ENCODE measurements around the gene PLIN5.

PLIN5 gene, protein sequence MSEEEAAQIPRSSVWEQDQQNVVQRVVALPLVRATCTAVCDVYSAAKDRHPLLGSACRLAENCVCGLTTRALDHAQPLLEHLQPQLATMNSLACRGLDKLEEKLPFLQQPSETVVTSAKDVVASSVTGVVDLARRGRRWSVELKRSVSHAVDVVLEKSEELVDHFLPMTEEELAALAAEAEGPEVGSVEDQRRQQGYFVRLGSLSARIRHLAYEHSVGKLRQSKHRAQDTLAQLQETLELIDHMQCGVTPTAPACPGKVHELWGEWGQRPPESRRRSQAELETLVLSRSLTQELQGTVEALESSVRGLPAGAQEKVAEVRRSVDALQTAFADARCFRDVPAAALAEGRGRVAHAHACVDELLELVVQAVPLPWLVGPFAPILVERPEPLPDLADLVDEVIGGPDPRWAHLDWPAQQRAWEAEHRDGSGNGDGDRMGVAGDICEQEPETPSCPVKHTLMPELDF

DNA sequence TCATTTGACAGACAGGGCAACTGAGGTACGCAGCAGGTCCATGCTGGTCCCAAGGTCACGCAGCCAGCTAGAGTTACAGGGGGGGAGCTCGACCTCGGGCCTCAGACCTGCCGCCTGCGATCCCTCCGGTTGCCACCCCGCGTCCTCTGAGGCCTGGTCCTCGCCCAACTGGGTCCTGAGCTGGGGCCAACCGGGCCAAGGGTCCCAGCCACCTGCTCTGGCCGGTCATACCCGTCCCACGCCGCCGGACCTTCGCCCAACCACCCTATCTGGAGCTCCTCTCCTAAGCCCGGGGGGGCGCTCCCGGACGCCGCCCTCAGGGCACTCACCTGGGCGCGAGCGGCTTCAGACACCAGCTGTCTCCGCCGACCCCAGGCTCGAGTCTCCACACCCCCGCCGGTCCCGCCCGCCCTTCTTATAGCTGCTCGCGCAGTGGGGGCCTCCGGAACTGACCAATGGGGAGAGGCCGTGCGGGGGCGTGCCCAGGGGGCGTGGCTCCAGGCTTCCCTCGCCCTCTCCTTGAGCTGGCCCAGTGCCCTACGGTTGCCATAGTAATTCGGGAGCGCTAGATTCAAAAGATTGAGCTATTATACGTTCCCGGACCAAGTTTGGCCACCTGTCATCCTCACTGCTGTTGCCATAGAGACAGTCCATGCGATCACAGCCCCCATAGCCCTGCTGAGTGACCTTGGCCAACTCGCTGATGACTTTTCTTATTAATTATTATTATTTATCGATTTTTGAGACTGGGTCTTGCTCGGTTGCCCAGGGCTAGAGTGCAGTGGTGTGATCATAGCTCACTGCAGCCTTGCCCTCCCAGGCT lies at the start of gene PLIN5:
PLIN5 (minus strand) TSS at position 389 of the 823 bp plus-strand sequence. CDS start 1,150 bp downstream, outside the sequence.
- no peak for DNase-seq (ENCODE audit: low read depth)

DNA sequence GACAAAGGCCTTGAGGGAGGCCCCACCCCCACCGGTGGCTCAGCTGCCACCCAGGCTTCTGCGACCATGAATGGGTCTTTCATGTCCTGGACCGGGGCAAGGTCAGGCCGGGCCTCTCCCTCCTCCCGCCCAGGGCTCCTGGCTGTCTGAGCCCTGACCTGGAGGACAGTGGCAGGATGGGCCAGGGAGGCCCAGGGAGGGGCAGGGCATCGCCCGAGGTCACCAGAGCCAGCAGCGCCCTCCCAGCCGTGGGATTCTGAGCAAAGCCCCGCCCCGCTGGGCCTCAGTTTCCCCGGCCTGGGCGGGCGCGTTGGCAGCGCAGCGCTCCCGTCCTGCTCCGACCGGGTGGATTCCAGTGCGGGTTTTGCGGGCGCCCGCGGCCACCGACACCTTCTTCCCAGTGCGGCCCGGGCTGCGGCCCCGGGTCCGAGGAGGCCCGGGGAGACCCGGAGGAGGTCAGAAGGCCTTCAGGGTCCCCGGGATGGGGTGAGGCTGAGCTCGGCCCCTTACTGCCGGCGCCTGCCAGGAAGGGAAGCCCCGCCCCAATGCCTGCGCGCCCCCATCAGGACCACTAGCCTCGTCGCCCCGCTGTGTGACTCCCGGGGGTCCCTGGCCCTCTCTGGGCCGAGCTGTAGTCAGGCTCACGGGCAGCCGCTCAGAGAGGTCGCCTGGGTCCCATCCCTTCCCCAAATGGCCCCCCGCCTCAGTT lies 49.1 kb upstream of the PLIN5 start:
- DNase-seq (ENCODE audit: low read depth), result no peak

DNA sequence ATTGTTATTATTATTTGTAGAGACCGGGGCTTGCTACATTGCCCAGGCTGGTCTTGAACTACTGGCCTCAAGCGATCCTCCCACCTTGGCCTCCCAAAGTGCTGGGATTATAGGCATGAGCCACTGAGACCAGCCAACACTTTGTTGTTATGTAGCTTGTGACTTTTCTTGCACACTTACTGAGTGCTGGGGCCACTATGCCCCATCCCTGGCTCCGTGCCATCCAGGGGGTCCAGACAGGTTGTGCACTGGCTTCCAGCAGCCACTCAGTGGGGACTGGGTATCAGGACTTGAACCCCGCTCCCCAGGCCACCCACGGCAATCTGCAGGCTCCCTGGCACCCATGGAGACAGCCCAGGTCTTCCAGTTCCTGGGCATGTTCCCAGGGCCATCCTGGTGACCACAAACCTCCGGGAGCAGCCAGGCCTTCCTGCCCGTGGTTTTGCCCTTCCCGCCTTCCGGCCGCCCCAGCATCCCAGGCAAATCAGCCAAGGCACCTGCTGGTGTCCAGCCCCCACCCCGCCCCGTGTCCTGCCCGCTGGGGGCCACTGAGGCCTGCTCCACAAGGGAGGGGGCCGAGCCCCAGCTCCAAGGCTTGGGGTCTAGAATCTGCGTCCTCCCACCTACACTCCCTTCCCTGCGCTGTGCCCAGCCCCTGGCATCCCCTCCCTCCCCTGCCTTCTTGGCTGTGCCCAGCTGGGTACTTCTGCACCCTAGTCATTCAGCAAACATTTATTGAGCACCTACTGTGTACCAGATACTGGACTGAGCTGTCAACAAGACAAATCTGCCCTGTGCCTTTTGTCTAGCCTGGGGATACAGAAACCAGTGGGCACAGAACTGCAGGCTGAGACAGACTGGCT lies 48.2 kb upstream of the PLIN5 start:
- no peak for DNase-seq (ENCODE audit: low read depth)

DNA sequence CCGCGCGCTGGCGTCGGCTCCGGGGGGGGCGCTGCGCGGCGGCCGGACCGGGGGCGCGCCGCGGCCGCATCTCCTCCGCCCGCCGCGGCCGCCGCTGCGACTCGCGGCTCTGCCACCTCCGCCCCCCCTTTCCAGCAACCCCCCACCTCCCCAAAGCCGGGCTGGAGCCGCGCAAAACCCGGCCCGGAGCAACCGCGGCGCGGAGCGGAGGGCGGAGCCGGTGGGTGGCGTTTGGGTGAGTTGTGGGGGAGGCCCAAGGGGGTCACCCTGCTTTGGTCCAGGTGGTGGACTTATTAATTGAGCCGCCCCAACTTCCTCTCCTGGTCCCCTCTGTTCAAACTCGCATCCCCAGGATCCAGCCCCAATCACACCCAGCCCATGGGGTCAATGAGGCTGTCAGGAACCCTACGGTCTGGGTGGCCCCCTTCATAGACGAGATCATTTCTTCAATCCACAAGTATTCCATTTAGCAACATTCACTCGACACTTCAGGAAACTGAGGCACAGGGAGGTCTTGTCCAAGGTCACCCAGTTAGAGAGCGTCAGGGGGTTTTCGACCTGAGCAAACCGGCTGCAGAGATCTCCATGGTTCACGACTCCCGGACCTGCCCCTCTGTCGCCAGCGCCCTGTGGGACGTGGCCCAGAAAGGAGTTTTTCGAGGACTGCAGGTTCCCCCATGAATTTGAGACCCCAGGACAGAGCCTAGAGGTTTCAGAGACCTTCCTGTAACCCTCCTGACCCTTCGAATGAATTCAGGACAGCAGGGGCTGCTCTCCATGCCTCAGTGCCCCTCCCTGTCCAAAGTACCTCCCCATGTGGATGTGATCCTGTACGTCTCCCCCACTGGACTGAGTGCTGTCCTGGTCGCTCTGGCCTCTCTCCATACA lies 46.9 kb upstream of the PLIN5 start:
- no peak for DNase-seq (ENCODE audit: low read depth)

DNA sequence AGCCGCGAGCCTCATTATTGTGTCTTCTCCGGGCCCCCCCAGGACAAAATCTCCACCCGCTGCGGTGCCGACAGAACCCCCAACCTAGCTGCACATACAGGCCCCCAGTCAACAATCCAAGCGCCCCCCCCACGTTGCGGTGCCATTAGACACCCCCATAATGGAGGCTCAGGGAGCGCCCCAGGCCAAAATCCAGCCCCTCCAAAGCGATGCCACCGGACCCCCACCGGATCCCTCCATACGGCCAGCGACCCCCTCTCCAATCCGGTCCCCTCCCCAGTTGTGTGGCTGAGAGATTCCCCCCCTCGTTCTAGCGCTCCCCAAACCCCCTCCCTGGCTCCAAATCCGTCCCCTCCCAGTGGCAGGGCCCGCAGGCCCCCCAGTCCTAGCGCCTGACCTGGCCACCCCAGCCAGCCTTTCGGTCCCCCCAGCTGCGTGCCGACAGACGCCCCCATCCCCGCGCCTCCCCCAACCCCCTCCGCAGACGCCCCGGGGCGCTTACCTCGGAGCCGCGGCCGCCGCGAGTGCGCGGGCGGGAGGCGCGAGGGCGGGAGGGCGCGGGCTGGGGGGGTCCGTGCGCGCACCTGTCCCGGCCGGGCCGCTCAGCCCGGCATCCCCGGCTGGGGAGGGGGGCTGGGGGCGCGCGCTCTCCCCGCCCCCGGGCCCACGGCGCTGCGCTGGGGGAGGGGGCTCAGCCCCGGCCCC lies 46.1 kb upstream of the PLIN5 start:
- DNase-seq (ENCODE audit: low read depth), result no peak

DNA sequence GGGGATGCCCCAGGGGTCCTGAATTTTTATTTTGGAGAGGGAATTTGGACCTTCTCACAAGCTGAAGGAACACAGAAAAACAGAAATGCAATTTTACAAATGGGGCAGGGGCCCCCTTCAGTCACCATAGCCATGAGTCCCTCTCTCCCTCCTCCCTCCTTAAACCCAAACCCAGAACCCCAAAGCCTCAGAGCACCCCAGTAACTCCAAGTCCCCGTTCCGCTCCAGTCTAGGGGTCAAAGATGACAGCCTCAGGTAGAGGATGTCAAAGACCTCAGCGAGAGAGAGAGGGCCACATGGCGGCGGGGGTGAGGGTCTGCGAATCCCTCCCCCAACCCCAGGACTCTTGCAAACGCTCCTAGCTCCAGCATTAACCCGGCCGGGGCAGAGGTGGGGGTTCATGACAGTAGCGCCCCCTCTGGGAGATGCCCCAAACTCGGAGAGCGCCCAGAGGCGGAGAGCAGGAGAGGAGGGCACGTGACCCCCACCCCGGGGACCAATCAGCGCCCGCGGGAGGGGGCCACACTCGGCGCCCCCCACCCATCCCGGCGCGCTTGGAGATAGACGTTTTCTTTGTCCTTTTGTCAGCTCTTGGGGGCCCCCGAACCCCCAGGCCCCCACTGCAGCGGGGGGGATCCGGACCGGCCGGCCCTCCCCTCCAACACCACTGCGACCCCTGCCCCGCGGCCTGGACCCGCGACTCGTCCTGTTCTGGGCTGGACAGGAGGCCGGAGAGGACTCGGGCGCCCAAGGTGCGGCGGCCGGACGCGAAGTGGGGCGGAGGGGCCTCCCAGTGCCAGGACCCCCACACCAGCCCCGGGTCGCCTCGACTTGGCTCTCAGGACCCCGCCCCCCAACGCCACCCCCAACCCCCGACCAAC lies 45.2 kb upstream of the PLIN5 start:
- DNase-seq (ENCODE audit: low read depth), result no peak

DNA sequence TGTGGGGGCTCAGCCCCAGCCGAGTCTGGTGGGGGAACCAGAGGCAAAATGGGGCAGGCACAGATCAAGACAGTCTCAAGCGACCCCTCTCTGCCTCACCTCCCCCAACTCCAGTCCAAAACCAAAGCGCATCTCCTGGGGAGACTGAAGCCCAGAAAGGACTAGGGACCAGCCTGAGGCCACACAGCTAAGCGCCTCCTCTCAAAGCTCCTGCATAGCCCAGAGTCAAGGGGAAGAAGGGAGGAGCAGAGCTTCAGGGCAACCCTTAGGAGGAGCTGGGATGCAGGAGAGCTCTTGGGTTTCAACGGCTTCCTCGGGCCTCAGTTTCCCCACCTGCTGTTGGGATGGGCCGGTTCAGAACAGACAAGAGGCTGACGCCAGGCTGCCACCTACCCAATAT lies 44.4 kb upstream of the PLIN5 start:
- no peak for DNase-seq (ENCODE audit: low read depth)

DNA sequence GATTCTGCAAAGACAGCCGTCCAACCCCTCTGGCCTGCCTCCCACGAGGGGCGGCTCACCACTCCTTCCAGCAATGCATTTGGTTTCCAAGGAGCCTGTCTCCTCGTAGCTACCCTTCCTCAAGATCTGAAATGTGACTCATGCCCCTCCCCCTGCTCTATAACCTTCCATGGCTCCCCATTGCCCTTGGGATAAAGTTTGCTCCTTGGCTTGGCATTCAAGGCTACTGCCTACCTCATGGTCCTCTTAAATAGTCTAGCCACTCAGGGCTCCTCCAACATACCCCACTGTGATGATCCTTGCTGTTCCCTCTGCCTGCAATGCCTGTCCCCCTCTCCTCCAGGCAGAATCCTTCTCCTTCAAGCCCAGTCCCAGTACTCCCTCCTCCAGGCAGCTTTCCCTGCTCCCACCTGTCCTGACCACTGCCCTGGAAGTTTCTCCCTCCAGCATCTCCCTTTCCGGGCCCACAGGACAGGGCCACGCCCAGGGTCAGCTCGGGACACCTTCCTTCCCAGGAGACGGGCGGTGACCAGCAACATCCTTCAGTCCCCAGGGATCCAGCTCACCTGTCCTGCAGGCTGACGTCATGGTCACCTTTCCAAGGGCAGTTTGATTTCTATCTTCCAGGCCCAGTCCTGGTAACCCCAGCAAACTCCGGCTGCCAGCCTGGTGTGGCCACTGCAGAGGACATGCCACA lies 43.7 kb upstream of the PLIN5 start:
- DNase-seq (ENCODE audit: low read depth), result no peak

DNA sequence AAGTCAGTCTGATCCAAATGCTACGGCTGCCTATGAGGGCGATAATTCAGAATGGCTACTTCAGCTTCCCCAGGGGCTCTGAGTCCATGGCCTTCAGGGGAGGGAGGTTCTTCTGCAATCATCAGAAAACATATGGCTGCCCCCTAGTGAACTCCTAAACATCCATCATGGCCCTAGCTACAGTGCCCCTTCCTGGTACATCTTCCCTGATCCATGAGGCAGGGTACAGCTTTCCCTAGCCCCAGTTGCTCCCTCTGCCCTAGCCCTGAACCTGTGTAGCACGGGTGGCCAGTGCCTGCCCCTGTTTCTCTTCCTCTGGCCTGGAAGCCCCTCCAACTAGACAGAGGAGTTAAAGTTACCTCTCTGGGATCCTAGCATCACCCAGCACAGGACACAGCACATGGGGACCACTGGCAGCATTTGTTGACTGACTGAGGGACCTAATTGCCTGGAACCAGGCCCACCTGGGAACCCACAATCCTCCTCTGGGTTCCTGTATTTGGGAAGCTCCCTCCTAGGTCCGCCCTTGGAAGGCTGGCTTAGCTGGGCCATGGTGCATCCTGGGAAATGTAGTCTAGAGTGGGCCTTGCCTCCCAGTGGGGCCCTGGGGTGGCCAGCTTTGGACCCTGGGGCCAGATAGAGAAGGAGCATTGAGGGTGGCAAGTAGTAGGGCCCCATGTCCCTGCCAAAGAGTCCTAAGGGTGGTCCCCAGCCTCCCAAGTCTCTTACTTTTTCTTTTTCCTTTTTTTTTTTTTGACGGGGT lies 42.2 kb upstream of the PLIN5 start:
- DNase-seq (ENCODE audit: low read depth), result no peak

DNA sequence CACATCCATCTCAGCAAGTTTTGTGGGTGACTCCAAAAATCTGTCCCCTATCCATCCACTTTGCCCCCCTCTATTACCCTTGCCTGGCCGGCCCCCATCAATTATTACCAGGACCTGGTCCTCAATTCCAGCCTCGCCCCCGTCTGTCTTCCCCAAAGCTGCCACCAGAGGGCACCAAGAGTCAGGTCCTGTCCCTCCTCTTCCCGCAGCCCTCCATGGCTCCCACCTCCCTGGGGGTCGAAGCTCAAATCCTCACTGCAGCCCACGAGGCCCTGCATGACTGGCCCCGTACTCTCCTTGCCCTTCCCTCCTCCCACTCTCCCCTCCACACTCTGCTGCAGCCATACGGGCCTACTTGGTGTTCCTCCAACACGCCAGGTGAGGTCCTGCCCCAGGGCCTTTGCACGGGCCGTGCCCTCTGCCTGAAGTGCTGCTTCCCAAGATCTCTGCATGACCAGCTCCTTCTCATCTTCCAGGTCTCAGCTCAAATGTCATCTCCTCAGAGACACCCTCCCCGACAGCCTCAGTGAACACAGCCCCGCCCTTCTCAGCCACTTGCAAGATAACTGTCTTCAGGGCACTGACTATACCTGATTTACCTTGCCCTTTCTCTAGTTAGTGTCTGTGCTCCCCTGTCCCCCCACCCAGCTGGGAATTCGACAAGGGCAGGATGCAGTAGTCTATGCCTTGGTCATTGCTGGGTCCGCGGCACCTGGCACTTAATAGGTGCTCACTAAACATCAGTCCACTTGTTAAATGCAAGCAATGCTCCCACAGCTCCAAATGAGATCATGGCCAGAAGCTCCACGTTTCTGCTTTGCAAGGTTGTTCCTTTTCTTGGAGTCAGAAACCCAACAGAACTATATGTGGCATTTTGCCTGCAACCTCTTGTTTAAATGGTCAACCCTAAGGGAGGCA lies 41.3 kb upstream of the PLIN5 start:
- peak; percentile 34 for DNase-seq (ENCODE audit: low read depth)

DNA sequence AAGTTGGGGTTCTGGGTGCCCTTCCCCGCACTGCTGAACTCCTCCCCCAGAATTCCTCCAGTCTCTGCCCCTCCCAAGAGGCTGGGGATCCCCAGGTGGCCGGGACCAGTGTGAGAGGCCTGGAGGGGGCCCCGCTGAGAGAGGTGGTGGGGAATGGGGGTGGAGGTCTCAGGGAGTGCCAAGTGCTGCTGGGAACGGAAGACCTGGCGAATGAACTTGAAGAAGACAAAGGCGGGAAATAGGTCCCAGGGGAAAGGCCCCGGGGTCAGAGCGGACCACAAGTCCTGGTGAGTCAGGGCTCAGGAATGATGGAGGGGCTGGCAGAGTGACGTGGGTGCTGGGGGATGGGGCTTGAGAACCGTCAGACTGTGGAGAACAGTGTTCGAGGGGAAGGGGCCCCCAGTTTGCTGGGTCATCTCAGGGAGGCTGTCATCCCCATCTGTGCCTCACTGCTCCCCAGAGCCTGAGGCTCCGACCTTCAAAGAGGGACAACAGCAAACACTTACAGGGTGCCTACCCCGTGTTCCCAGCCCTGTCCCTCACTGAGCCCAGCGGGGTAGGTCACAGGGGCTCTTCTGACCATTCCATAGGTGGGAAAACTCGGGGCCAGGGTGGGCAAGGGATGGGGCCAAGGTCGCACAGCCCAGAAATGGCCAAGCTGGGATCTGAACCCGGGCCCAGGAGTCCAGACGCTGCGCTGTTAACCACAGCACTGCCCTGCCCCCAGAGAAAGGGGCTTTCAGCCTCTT lies 40.4 kb upstream of the PLIN5 start:
- no peak for DNase-seq (ENCODE audit: low read depth)

DNA sequence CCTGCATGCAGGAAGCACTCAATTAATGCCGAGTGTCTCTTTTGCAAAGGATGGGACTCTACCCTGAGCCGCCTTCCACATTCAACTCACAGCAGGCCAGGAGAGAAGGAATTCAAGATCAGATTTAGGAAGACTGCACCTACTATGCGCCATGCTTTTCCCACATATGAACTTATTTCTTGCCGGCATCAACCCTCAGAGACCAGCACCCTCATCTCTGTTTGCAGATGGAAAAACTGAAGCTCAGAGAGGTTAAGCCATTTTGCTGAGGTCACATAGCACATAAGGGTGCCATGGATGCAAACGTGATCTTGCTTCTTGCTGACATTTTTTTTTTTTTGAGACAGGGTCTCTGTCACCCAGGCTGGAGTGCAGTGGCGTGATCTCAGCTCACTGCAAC lies 38.7 kb upstream of the PLIN5 start:
- no peak for DNase-seq (ENCODE audit: low read depth)

DNA sequence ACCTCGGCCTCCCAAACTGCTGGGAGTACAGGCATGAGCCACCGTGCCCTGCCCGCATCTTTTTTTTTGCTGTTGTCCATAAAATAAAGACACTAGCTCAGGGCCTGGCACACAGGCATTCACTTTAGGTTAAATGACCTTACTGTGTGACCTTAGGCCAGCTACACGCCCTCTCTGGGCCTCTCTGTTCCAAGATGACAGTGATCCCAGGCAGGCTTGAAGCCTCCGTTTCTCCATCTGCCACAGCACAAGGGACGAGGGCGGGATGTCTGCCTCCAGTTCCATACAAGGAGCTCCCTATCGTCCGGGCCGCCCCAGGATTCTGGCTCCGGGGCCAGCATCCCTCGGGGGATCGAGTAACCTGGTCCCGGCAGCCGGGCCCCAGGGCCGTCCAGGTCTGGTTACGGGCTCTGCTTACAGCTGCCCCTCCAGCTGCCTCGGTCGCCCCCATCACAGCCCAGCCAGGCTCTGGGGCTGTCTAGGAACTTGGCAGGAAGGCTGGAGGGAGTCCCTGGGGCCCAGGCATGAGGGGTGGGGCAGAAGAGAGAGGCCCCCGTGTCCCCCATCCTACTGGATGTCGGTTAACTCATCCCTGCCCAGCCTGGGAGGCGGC lies 36.4 kb upstream of the PLIN5 start:
- DNase-seq (ENCODE audit: low read depth), result no peak

DNA sequence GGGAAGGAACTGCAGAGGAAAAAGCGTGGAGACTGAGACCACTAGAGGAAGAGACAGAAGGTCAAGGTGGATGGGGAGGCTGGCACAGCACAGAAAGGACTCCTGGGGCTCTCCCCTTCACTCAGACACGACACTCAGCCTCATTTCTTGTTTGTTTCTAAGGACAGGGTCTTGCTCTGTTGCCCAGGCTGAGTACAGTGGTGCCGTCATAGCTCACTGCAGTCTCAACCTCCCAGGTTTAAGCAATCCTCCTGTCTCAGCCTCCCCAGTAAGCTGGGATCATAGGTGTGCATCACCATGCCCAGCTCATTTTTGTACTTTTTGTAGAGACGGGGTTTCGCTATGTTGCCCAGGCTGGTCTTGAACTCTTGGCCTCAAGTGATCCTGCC lies 35.9 kb upstream of the PLIN5 start:
- DNase-seq (ENCODE audit: low read depth), result no peak

DNA sequence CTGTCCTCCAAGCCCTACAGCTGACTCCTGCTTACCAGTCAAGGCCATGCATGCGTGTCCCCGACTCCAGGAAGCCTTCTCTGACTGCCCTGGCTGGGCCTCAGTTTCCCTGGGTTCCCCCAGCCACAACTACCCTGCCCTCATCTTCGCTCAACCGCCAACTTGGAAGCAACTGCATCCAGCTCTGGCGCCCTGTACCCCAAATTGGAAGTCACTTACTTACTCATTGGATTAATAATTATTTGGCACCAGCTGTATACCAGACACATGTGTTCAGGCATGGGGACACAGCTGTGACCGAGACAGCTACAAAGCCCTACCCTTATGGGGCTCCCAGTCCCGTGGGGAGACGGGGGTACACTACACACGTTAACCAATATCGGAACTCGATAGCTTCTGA lies 35.4 kb upstream of the PLIN5 start:
- no peak for DNase-seq (ENCODE audit: low read depth)

Measured in T-helper 22 cell (primary cell).